Thoracic aorta (tissue), 2 donors: ENCODE measurements around the gene CA14. TPM values are rescaled to one million over a fixed set of nuclear protein-coding genes. Genes with fewer than 3 reads are reported as not detected.

Experiments
- total RNA-seq, 2 donors: library from RNA; depleted of rRNA; stranded (reverse); fragments of >200 nt; gene quantifications; one replicate each; pipeline versions ENCODE4 v1.1.0 to v1.2.3, GENCODE V29; 2016

Gene CA14
- total RNA-seq, 2 donors from 2014 or later: not detected

Other genes with a start within 250 kb of the CA14 start
- gene OTUD7B, start 247.0 kb upstream of the CA14 start, total RNA-seq: 10 to 100 TPM; 29.9 to 30.6 TPM
- 10 to 100 TPM; 46.2 to 68.9 TPM for gene VPS45, start 190.0 kb upstream of the CA14 start, total RNA-seq
- 100 to 1,000 TPM; 106 to 125 TPM for gene PLEKHO1, start 107.9 kb upstream of the CA14 start, total RNA-seq
- gene ANP32E, start 21.7 kb upstream of the CA14 start, total RNA-seq: 10 to 100 TPM; 10.7 to 22.2 TPM
- 10 to 100 TPM; 77.5 to 84.5 TPM for gene APH1A, start 11.2 kb downstream of the CA14 start, total RNA-seq
- 10 to 100 TPM in 1 of 2 donors, 1 to 10 TPM in 1; 6.8 to 27.9 TPM for gene C1orf54, start 15.0 kb downstream of the CA14 start, total RNA-seq
- 1 to 10 TPM; 5.2 to 9.7 TPM for gene CIART, start 24.8 kb downstream of the CA14 start, total RNA-seq
- 10 to 100 TPM; 30.1 to 39.5 TPM for gene MRPS21, start 36.1 kb downstream of the CA14 start, total RNA-seq
- gene PRPF3, start 63.8 kb downstream of the CA14 start, total RNA-seq: 10 to 100 TPM; 61.3 to 66.5 TPM
- 10 to 100 TPM; 19.5 to 28.4 TPM for gene RPRD2, start 106.4 kb downstream of the CA14 start, total RNA-seq
- 10 to 100 TPM; 11.6 to 13.5 TPM for gene TARS2, start 229.6 kb downstream of the CA14 start, total RNA-seq